Sigmoid colon (tissue), 7 donors: ENCODE results near the gene SRGAP1. TPM values are rescaled to one million over a fixed set of nuclear protein-coding genes. Genes with fewer than 3 reads are reported as not detected.

Experiments
- DNase-seq: peaks from one replicate; pipeline ENCODE4 v3.0.0-alpha.2; 2019
- H3K27ac ChIP-seq, 4 donors: fragments of 200-600 bp; sonication (generic); one replicate each; pipeline ENCODE4 v1.5.1; 2016 to 2019; ENCODE audit warnings: mild to moderate bottlenecking in 1 of 4
- H3K27me3 ChIP-seq, 3 donors: fragments of 200-600 bp; sonication (generic); one replicate each; pipeline ENCODE4 v1.5.1; 2019; ENCODE audit warnings: mild to moderate bottlenecking in 1 of 3
- H3K36me3 ChIP-seq, 4 donors: fragments of 200-600 bp; sonication (generic); one replicate each; pipeline ENCODE4 v1.5.1; 2016 to 2019
- H3K4me1 ChIP-seq, 4 donors: fragments of 200-600 bp; sonication (generic); one replicate each; pipeline ENCODE4 v1.5.1; 2017 to 2019
- H3K4me3 ChIP-seq, 4 donors: fragments of 200-600 bp; sonication (generic); one replicate each; pipeline ENCODE4 v1.5.1; 2017 to 2019; ENCODE audit warnings: mild to moderate bottlenecking in 2 of 4, moderate library complexity in 1 of 4
- H3K9me3 ChIP-seq, 4 donors: fragments of 200-600 bp in 3 of 4; sonication (generic) in 3 of 4; one replicate each; pipeline versions ENCODE4 v1.5.1 to v1.6.1; 2013 to 2019
- EP300 ChIP-seq, 4 donors: sonication (generic); formaldehyde crosslinking; IDR thresholded peaks; one replicate each; pipeline ENCODE4 v1.6.1; 2017; ENCODE audit warnings: antibody characterized with exemption in 4 of 4
- POLR2A ChIP-seq, 2 donors: fragments of 450-650 bp; IDR thresholded peaks; one replicate each; pipeline ENCODE4 v1.6.1; 2016; ENCODE audit warnings: antibody characterized with exemption in 2 of 2, mild to moderate bottlenecking in 2 of 2, moderate library complexity in 2 of 2
- POLR2AphosphoS5 ChIP-seq, 4 donors: sonication (generic); formaldehyde crosslinking; IDR thresholded peaks; one replicate each; pipeline ENCODE4 v1.6.1; 2017; ENCODE audit warnings: antibody characterized with exemption in 4 of 4
- WGBS, 2 donors: extraction: QIAGEN DNeasy Blood & Tissue Kit; methylation state at CpG; one replicate each; pipeline ENCODE4 v1.1.7; 2013; 5-methylcytosine and 5-hydroxymethylcytosine counted together
- intact Hi-C: fragments of 100-400 bp; cut with DNase I; formaldehyde crosslinking; loops from one replicate; pipeline ENCODE4 v1.15.1; 2023
- polyA plus RNA-seq, 3 donors: library from polyadenylated mRNA; stranded (reverse); fragments of 200-250 nt; gene quantifications; one replicate each; pipeline ENCODE4 v1.2.3, GENCODE V29; 2013
- total RNA-seq, 4 donors: library from RNA; depleted of rRNA; stranded (reverse); fragments of >200 nt; gene quantifications; one replicate each; pipeline ENCODE4 v1.1.0, GENCODE V29; 2016
- TF ChIP-seq, protein P1 (sequence below), 4 experiments: fragments of 450-650 bp in 3 of 4; fragments of 200-600 bp in 1 of 4; IDR thresholded peaks; one replicate each; pipeline ENCODE4 v1.5.1; 2016 to 2019; ENCODE audit warnings: antibody characterized with exemption in 4 of 4, mild to moderate bottlenecking in 3 of 4, moderate library complexity in 2 of 4
- donor health status: healthy with polysubstance abuse.
- donor health status: Bipolar disorder and iron deficiency.
- donor health status: healthy.

Gene SRGAP1
- total and polyA plus RNA-seq, 7 donors = 2.4 to 16.3 (median 5.4) TPM

DNA sequence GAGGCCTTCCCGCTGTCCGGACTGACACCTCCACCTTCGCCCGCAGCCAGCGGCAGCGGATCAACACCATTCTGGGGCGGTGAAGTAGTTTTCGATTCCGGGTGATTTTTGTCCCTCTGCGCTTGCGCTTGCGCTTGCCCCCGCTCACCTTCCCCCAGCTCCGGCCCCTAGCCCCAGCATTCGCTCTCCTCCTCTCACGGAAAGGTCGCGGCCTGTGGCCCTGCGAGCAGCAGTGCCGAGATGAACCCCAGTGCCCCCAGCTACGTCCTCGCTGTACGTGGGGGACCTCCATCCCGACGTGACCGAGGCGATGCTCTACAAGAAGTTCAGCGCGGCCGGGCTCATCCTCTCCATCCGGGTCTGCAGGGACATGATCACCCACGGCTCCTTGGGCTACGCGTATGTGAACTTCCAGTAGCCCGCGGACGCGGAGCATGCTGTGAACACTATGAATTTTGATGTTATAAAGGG lies 22.7 kb upstream of the SRGAP1 start:
- Histone ChIP-seq H3K36me3 (no peaks in the 10 kb centered on the region), H3K27me3 (no peaks in the 10 kb centered on the region), H3K9me3 (peaks cover 0 to 6% (median 0%) of the 10 kb centered on the region in 4 donors), H3K4me1 (peaks cover 0 to 10% (median 0%) of the 10 kb centered on the region in 4 donors), H3K27ac (peak overlapping the region; percentile 44 to 64 (median 61)), H3K4me3 (peak overlapping the region; percentile 34 to 56 (median 50))
- no peak for TF ChIP-seq EP300 (IDR thresholded peaks at IDR 0.05)
- TF ChIP-seq, protein P1, sequence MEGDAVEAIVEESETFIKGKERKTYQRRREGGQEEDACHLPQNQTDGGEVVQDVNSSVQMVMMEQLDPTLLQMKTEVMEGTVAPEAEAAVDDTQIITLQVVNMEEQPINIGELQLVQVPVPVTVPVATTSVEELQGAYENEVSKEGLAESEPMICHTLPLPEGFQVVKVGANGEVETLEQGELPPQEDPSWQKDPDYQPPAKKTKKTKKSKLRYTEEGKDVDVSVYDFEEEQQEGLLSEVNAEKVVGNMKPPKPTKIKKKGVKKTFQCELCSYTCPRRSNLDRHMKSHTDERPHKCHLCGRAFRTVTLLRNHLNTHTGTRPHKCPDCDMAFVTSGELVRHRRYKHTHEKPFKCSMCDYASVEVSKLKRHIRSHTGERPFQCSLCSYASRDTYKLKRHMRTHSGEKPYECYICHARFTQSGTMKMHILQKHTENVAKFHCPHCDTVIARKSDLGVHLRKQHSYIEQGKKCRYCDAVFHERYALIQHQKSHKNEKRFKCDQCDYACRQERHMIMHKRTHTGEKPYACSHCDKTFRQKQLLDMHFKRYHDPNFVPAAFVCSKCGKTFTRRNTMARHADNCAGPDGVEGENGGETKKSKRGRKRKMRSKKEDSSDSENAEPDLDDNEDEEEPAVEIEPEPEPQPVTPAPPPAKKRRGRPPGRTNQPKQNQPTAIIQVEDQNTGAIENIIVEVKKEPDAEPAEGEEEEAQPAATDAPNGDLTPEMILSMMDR (IDR thresholded peaks at IDR 0.05) = no peak
- intact Hi-C loops = no loop called here
- WGBS, 2 donors = 40 to 78% methylated on average over 38 of the region's 38 CpGs
- peak; percentile 73 for DNase-seq

DNA sequence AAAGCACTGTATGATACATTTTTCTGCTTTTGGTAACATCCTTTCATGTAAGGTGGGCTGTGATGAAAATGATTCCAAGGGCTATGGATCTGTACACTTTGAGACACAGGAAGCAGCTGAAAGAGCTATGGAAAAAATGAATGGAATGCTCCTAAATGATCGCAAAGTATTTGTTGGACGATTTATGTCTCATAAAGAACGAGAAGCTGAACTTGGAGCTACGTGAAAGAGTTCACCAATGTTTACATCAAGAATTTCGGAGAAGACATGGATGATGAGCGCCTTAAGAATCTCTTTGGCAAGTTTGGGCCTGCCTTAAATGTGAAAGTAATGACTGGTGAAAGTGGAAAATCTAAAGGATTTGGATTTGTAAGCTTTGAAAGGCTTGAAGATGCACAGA lies 22.1 kb upstream of the SRGAP1 start:
- WGBS, 2 donors = 73 to 83% methylated on average over 6 of the region's 6 CpGs
- TF ChIP-seq EP300 (IDR thresholded peaks at IDR 0.05) = no peak
- Histone ChIP-seq H3K9me3 (peaks cover 0 to 6% (median 0%) of the 10 kb centered on the region in 4 donors), H3K4me1 (peaks cover 0 to 10% (median 0%) of the 10 kb centered on the region in 4 donors), H3K27ac (peak overlapping the region in 3 of 4 donors; percentile 60 to 64 (median 62)), H3K4me3 (peak overlapping the region; percentile 34 to 56 (median 50)), H3K36me3 (no peaks in the 10 kb centered on the region), H3K27me3 (no peaks in the 10 kb centered on the region)
- intact Hi-C loops = no loop called here
- DNase-seq = no peak

DNA sequence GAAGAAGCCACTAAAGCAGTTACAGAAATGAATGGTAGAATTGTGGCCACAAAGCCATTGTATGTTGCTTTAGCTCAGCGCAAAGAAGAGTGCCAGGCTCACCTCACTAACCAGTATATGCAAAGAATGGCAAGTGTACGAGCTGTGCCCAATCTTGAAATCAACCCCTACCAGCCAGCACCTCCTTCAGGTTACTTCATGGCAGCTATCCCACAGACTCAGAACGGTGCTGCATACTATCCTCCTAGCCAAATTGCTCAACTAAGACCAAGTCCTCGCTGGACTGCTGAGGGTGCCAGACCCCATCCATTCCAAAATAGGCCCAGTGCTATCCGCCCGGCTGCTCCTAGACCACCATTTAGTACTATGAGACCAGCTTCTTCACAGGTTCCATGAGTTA lies 21.5 kb upstream of the SRGAP1 start:
- H3K4me1 ChIP-seq = peaks cover 0 to 10% (median 0%) of the 10 kb centered on the region in 4 donors
- no peak overlapping the region for H3K4me3 ChIP-seq
- no peak overlapping the region for H3K27ac ChIP-seq
- TF ChIP-seq POLR2A (IDR thresholded peaks at IDR 0.05) (no peak), POLR2AphosphoS5 (IDR thresholded peaks at IDR 0.05) (no peak), EP300 (IDR thresholded peaks at IDR 0.05) (no peak)
- TF ChIP-seq, protein P1 (IDR thresholded peaks at IDR 0.05) = no peak
- H3K9me3 ChIP-seq = peaks cover 0 to 6% (median 0%) of the 10 kb centered on the region in 4 donors
- intact Hi-C loops = no loop called here
- H3K36me3 ChIP-seq = no peaks in the 10 kb centered on the region
- 90 to 91% methylated on average over 6 of the region's 6 CpGs for WGBS, 2 donors
- H3K27me3 ChIP-seq = no peaks in the 10 kb centered on the region
- no peak for DNase-seq

DNA sequence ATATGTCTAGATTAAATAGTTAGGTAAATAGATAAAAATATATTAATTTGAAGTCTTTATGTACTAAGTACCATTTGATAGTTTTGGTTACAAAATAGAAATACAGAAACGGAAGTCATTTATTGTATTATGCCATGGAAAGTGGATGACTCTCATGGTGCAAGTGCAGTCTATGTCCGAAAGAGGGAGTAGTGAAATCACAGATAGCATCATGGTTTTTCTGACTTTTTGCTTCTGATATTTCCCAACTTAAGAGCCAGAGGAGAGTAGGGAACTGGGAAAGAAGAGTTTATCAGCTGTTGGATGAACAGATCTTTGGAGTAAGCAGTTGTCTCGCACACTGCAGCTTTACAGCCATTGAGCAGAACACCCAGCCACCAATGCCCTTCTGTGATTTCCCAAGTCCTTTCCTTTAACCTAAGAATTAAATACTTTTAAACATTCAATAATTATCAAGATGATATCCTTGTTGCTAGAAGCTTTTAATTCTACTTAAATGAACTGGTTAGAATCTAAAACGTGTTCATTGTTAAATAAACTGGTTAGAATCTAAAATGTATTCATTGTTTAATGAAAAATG lies 18.4 kb upstream of the SRGAP1 start:
- DNase-seq = no peak
- no peak overlapping the region for H3K27ac ChIP-seq
- 18 to 39% methylated on average over 4 of the region's 4 CpGs for WGBS, 2 donors
- H3K9me3 ChIP-seq = no peaks in the 10 kb centered on the region
- H3K36me3 ChIP-seq = no peaks in the 10 kb centered on the region
- H3K27me3 ChIP-seq = no peaks in the 10 kb centered on the region
- peaks cover 0 to 10% (median 0%) of the 10 kb centered on the region in 4 donors for H3K4me1 ChIP-seq
- intact Hi-C loops = no loop called here
- no peak for TF ChIP-seq POLR2A (IDR thresholded peaks at IDR 0.05)
- TF ChIP-seq, protein P1 (IDR thresholded peaks at IDR 0.05) = peak; percentile 58 to 66 (median 64)
- no peak overlapping the region for H3K4me3 ChIP-seq

DNA sequence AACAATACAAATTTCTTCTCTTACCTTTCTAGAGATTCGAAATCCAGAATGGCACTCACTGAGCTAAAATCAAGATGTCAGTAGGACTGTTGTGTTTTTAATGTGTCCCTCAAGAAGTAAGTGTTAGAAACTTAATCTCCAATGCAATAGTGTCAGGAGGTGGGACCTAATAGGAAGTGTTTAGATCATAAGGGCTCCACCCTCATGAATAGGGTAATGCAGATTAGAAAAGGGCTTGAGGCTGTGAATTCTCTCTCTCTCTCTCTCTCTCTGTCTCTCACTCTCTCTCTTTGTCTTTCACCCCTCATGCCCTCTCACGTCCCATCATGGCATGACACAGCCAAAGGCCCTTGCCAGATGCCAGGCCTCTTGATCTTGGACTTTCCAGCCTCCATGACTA lies 15.6 kb upstream of the SRGAP1 start:
- TF ChIP-seq, protein P1 (IDR thresholded peaks at IDR 0.05) = no peak
- TF ChIP-seq EP300 (IDR thresholded peaks at IDR 0.05) (no peak), POLR2A (IDR thresholded peaks at IDR 0.05) (no peak), POLR2AphosphoS5 (IDR thresholded peaks at IDR 0.05) (no peak)
- 91 to 92% methylated on average over 2 of the region's 2 CpGs for WGBS, 2 donors
- Histone ChIP-seq H3K36me3 (no peaks in the 10 kb centered on the region), H3K9me3 (no peaks in the 10 kb centered on the region), H3K27me3 (no peaks in the 10 kb centered on the region), H3K4me3 (no peak overlapping the region), H3K27ac (no peak overlapping the region), H3K4me1 (no peaks in the 10 kb centered on the region)
- no peak for DNase-seq
- intact Hi-C loops = no loop called here
